Spleen (tissue), 7 donors: ENCODE results near the gene ANXA11.

Source experiments
- POLR2A ChIP-seq, 3 donors: fragments of 450-650 bp; IDR thresholded peaks; one replicate each; pipeline ENCODE4 v1.5.1; 2017; ENCODE audit warnings: antibody characterized with exemption in 3 of 3, mild to moderate bottlenecking in 1 of 3
- TF ChIP-seq, protein P1 (sequence below), 11 experiments: fragments of 200-600 bp in 7 of 11; fragments of 450-650 bp in 4 of 11; sonication (generic) in 4 of 11; IDR thresholded peaks in 8 of 11; conservative IDR thresholded peaks in 3 of 11; 1 replicate in 7 of 11; 2 replicates in 4 of 11; pipeline versions ENCODE4 v1.4.0 to v1.8.0; 2016 to 2021; ENCODE audit warnings: antibody characterized with exemption in 11 of 11, inconsistent platforms in 4 of 11, mild to moderate bottlenecking in 1 of 11
- donor health status: DM: no; HTN: no; CAD: no; lungs with moderate emphysema.
- donor health status: DM: no; HTN: no; CAD: no.
- donor health status: DM: no; HTN: no; CAD: no.

DNA sequence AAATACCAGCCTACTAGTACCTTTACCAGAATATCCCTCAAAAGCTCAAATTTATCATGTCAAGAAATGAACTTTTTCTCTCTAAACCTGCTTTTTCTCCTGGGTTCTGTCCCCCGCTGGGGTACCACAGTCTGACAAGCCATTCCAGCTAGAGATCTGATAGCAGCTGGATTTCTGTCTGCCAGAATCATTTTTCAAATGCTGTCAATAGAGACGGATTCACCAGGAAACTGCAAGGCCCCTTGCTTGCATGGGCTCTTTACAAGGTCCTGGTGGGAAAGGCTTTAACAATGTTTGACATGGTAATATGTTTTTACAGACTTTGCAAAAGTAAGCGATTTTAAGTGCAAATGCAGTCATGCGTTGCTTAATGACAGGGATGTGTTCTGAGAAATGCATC, 4.9 kb upstream of the ANXA11 start:
- TF ChIP-seq, protein P1, sequence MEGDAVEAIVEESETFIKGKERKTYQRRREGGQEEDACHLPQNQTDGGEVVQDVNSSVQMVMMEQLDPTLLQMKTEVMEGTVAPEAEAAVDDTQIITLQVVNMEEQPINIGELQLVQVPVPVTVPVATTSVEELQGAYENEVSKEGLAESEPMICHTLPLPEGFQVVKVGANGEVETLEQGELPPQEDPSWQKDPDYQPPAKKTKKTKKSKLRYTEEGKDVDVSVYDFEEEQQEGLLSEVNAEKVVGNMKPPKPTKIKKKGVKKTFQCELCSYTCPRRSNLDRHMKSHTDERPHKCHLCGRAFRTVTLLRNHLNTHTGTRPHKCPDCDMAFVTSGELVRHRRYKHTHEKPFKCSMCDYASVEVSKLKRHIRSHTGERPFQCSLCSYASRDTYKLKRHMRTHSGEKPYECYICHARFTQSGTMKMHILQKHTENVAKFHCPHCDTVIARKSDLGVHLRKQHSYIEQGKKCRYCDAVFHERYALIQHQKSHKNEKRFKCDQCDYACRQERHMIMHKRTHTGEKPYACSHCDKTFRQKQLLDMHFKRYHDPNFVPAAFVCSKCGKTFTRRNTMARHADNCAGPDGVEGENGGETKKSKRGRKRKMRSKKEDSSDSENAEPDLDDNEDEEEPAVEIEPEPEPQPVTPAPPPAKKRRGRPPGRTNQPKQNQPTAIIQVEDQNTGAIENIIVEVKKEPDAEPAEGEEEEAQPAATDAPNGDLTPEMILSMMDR (IDR thresholded peaks at IDR 0.05 in 8 of 11, conservative IDR thresholded peaks at IDR 0.05 in 3 of 11), result no peak
- no peak for TF ChIP-seq POLR2A (IDR thresholded peaks at IDR 0.05)
